Measurements from ENCODE around the gene TTLL5. TPM values are rescaled to one million over a fixed set of nuclear protein-coding genes. Genes with fewer than 3 reads are reported as not detected.

Gene TTLL5
- total and polyA plus RNA-seq, 10 of the 15 experiments (the other 5 are each of a cell fraction or from before 2014, with no cell fraction given), result 3.2 to 25.9 (median 13.8) TPM

GRCh38 chr14:75667099-75667765 is 6.2 kb downstream of the TTLL5 start (continued):
- TF ChIP-seq TAF1 (IDR thresholded peaks at IDR 0.05; ENCODE audit: borderline replicate concordance, low read depth, low read length) (no peak), ZZZ3 (IDR thresholded peaks at IDR 0.05; ENCODE audit: control insufficient read depth, insufficient read length, low read depth) (no peak), EED (IDR thresholded peaks at IDR 0.05; ENCODE audit: low read depth) (no peak), BCL11A (IDR thresholded peaks at IDR 0.05; ENCODE audit: low read depth, low read length) (no peak)
- TF ChIP-seq, protein P1, sequence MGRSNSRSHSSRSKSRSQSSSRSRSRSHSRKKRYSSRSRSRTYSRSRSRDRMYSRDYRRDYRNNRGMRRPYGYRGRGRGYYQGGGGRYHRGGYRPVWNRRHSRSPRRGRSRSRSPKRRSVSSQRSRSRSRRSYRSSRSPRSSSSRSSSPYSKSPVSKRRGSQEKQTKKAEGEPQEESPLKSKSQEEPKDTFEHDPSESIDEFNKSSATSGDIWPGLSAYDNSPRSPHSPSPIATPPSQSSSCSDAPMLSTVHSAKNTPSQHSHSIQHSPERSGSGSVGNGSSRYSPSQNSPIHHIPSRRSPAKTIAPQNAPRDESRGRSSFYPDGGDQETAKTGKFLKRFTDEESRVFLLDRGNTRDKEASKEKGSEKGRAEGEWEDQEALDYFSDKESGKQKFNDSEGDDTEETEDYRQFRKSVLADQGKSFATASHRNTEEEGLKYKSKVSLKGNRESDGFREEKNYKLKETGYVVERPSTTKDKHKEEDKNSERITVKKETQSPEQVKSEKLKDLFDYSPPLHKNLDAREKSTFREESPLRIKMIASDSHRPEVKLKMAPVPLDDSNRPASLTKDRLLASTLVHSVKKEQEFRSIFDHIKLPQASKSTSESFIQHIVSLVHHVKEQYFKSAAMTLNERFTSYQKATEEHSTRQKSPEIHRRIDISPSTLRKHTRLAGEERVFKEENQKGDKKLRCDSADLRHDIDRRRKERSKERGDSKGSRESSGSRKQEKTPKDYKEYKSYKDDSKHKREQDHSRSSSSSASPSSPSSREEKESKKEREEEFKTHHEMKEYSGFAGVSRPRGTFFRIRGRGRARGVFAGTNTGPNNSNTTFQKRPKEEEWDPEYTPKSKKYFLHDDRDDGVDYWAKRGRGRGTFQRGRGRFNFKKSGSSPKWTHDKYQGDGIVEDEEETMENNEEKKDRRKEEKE (IDR thresholded peaks at IDR 0.05), result no peak
- TF ChIP-seq, protein P2, sequence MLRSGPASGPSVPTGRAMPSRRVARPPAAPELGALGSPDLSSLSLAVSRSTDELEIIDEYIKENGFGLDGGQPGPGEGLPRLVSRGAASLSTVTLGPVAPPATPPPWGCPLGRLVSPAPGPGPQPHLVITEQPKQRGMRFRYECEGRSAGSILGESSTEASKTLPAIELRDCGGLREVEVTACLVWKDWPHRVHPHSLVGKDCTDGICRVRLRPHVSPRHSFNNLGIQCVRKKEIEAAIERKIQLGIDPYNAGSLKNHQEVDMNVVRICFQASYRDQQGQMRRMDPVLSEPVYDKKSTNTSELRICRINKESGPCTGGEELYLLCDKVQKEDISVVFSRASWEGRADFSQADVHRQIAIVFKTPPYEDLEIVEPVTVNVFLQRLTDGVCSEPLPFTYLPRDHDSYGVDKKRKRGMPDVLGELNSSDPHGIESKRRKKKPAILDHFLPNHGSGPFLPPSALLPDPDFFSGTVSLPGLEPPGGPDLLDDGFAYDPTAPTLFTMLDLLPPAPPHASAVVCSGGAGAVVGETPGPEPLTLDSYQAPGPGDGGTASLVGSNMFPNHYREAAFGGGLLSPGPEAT (IDR thresholded peaks at IDR 0.05; ENCODE audit: low read depth), result no peak
